H1 (cell line): ENCODE results near the gene TSC22D3. TPM values are rescaled to one million over a fixed set of nuclear protein-coding genes. Genes with fewer than 3 reads are reported as not detected.

ENCODE experiments used
- CTCF ChIA-PET: fragments of 300-600 bp; sonication (Branson Sonifier 250); formaldehyde crosslinking; loops from one replicate; lab custom pipeline; 2021; ENCODE audit not compliant: partially characterized antibody; lab: Charles Lee
- POLR2A ChIA-PET: fragments of 300-600 bp; sonication (Branson Sonifier 250); formaldehyde crosslinking; loops from one replicate; lab custom pipeline; 2021; ENCODE audit warnings: inconsistent platforms; ENCODE audit not compliant: partially characterized antibody; lab: Charles Lee
- DNase-seq, 2 experiments: peaks; one replicate each; pipeline versions ENCODE4 v3.0.0 to v3.0.0-alpha.2; 2010 to 2022; ENCODE audit warnings: low spot score in 2 of 2, low read depth in 1 of 2, mixed read lengths in 1 of 2
- FAIRE-seq: peaks from 2 replicates; lab custom pipeline; 2011; peaks lifted over from hg19 to GRCh38; lab: Jason Lieb, UNC
- H2AFZ ChIP-seq: 2 replicates; pipeline ENCODE4 v1.8.1; 2012; ENCODE audit warnings: low read length, inconsistent platforms
- H2AK5ac ChIP-seq: 2 replicates; pipeline ENCODE4 v1.6.1; 2013; ENCODE audit warnings: low read depth, low read length
- H2BK120ac ChIP-seq: replicated peaks from 2 replicates; pipeline ENCODE3; 2013; ENCODE audit warnings: low read depth, low read length, inconsistent platforms
- H2BK12ac ChIP-seq: 2 replicates; pipeline ENCODE4 v1.6.1; 2013; ENCODE audit warnings: low read depth, low read length
- H2BK15ac ChIP-seq: 2 replicates; pipeline ENCODE4 v1.6.1; 2013; ENCODE audit warnings: low read length
- H2BK20ac ChIP-seq: 2 replicates; pipeline ENCODE4 v1.6.1; 2013; ENCODE audit warnings: low read length
- H2BK5ac ChIP-seq: 2 replicates; pipeline ENCODE4 v1.6.1; 2013; ENCODE audit warnings: low read depth, low read length
- H3K14ac ChIP-seq: 2 replicates; pipeline ENCODE4 v1.6.1; 2013; ENCODE audit warnings: inconsistent platforms; ENCODE audit not compliant: insufficient read length
- H3K18ac ChIP-seq: 2 replicates; pipeline ENCODE4 v1.6.1; 2013; ENCODE audit warnings: low read length; ENCODE audit errors: extremely low read depth
- H3K23ac ChIP-seq: 2 replicates; pipeline ENCODE4 v1.6.1; 2013; ENCODE audit warnings: inconsistent platforms; ENCODE audit not compliant: insufficient read length
- H3K23me2 ChIP-seq: 2 replicates; pipeline ENCODE4 v1.6.1; 2013; ENCODE audit warnings: low read depth, low read length
- H3K27ac ChIP-seq: 2 replicates; pipeline ENCODE4 v1.6.1; 2011; ENCODE audit warnings: low read depth, low read length, inconsistent platforms
- H3K27me3 ChIP-seq, 4 experiments: replicated peaks in 1 of 4; 1 replicate in 1 of 4; 2 replicates in 3 of 4; pipeline versions ENCODE4 v1.6.1 to v1.8.1; 2011 to 2013; ENCODE audit warnings: low read length in 3 of 4, mild to moderate bottlenecking in 3 of 4, inconsistent platforms in 2 of 4, mixed read lengths in 2 of 4, moderate library complexity in 1 of 4; ENCODE audit not compliant: control insufficient read depth in 3 of 4, insufficient read depth in 3 of 4; ENCODE audit errors: extremely low read depth in 1 of 4
- H3K36me3 ChIP-seq, 4 experiments: 2 replicates each; pipeline versions ENCODE4 v1.6.1 to v1.8.1; 2011 to 2013; ENCODE audit warnings: mild to moderate bottlenecking in 4 of 4, low read length in 3 of 4, moderate library complexity in 2 of 4, control low read depth in 1 of 4, inconsistent platforms in 1 of 4; ENCODE audit not compliant: insufficient read depth in 4 of 4, control insufficient read depth in 2 of 4
- H3K4ac ChIP-seq: replicated peaks from 2 replicates; pipeline ENCODE3; 2013; ENCODE audit warnings: low read length, low read depth, mixed read lengths, inconsistent platforms; ENCODE audit not compliant: insufficient read length
- H3K4me1 ChIP-seq, 4 experiments: replicated peaks in 1 of 4; 1 replicate in 1 of 4; 2 replicates in 3 of 4; pipeline versions ENCODE4 v1.6.1 to v1.8.1; 2011 to 2013; ENCODE audit warnings: low read length in 3 of 4, inconsistent platforms in 2 of 4, mixed read lengths in 1 of 4; ENCODE audit not compliant: insufficient read depth in 4 of 4, control insufficient read depth in 3 of 4
- H3K4me2 ChIP-seq, 2 experiments: 2 replicates each; pipeline versions ENCODE4 v1.6.1 to v1.8.1; 2011 to 2013; ENCODE audit warnings: low read depth in 2 of 2, low read length in 2 of 2, control low read depth in 1 of 2, inconsistent platforms in 1 of 2, mild to moderate bottlenecking in 1 of 2; ENCODE audit not compliant: insufficient read depth in 1 of 2
- H3K4me3 ChIP-seq, 4 experiments: fragments of 200-600, 300-600 bp in 1 of 4; sonication (generic), shearing (Covaris generic), sonication (Bioruptor Twin) in 1 of 4; 2 replicates each; pipeline versions ENCODE4 v1.5.1 to v1.8.1; 2011 to 2016; ENCODE audit warnings: low read length in 4 of 4, low read depth in 3 of 4, control low read depth in 2 of 4, inconsistent platforms in 2 of 4, mild to moderate bottlenecking in 2 of 4, mixed read lengths in 1 of 4, moderate library complexity in 1 of 4; ENCODE audit not compliant: insufficient read depth in 2 of 4; ENCODE audit errors: extremely low read depth in 1 of 4
- H3K56ac ChIP-seq: replicated peaks from 2 replicates; pipeline ENCODE3; 2013; ENCODE audit warnings: low read depth, mild to moderate bottlenecking, mixed read lengths, low read length, inconsistent platforms; ENCODE audit not compliant: insufficient read length
- H3K79me1 ChIP-seq: 2 replicates; pipeline ENCODE4 v1.6.1; 2013; ENCODE audit warnings: low read depth, low read length, control low read depth
- H3K79me2 ChIP-seq, 2 experiments: 2 replicates each; pipeline versions ENCODE4 v1.6.1 to v1.8.1; 2012 to 2013; ENCODE audit warnings: low read length in 2 of 2, mild to moderate bottlenecking in 2 of 2, inconsistent platforms in 1 of 2; ENCODE audit not compliant: insufficient read depth in 2 of 2, control insufficient read depth in 1 of 2
- H3K9ac ChIP-seq, 4 experiments: replicated peaks in 1 of 4; 1 replicate in 1 of 4; 2 replicates in 3 of 4; pipeline versions ENCODE4 v1.6.1 to v1.8.1; 2011 to 2013; ENCODE audit warnings: low read depth in 3 of 4, low read length in 3 of 4, control low read depth in 2 of 4, mild to moderate bottlenecking in 2 of 4, moderate library complexity in 2 of 4, inconsistent platforms in 1 of 4; ENCODE audit errors: extremely low read depth in 1 of 4
- H3K9me3 ChIP-seq, 2 experiments: 2 replicates each; pipeline versions ENCODE4 v1.6.1 to v1.8.1; 2012 to 2013; ENCODE audit warnings: mild to moderate bottlenecking in 2 of 2, moderate library complexity in 2 of 2, control low read depth in 1 of 2, inconsistent platforms in 1 of 2, low read depth in 1 of 2, low read length in 1 of 2, mixed read lengths in 1 of 2; ENCODE audit not compliant: insufficient read depth in 2 of 2
- H4K20me1 ChIP-seq, 2 experiments: replicated peaks in 1 of 2; 2 replicates each; pipeline versions ENCODE3 to v1.8.1; 2011 to 2013; ENCODE audit warnings: inconsistent platforms in 2 of 2, low read length in 2 of 2, mild to moderate bottlenecking in 1 of 2; ENCODE audit not compliant: insufficient read depth in 2 of 2, control insufficient read depth in 1 of 2
- H4K5ac ChIP-seq: 2 replicates; pipeline ENCODE4 v1.6.1; 2013; ENCODE audit warnings: low read length, low read depth, mixed read lengths, inconsistent platforms; ENCODE audit not compliant: insufficient read length
- H4K8ac ChIP-seq: 2 replicates; pipeline ENCODE4 v1.8.0; 2013; ENCODE audit warnings: mild to moderate bottlenecking, moderate library complexity, low read length, inconsistent platforms; ENCODE audit not compliant: insufficient read depth; ENCODE audit errors: extremely low read depth
- H4K91ac ChIP-seq: replicated peaks from 2 replicates; pipeline ENCODE3; 2013; ENCODE audit warnings: low read length, mixed read lengths, inconsistent platforms; ENCODE audit not compliant: insufficient read length
- CTBP2 ChIP-seq: IDR thresholded peaks from 2 replicates; pipeline ENCODE4 v1.7.0; 2011; ENCODE audit warnings: borderline replicate concordance, mild to moderate bottlenecking, moderate library complexity, mixed read lengths, low read length; ENCODE audit not compliant: insufficient read depth, insufficient read length
- EZH2 ChIP-seq: fragments of 200-600 bp; sonication (generic); IDR thresholded peaks from 2 replicates; pipeline ENCODE4 v1.7.1; 2012; ENCODE audit warnings: low read depth, mild to moderate bottlenecking, moderate library complexity, low read length, inconsistent platforms; ENCODE audit not compliant: severe bottlenecking
- GTF2F1 ChIP-seq: IDR thresholded peaks from 2 replicates; pipeline ENCODE4 v1.6.1; 2012; ENCODE audit warnings: low read depth, low read length, improper control_type of control experiment, borderline replicate concordance
- HDAC6 ChIP-seq: IDR thresholded peaks from one replicate; pipeline ENCODE4 v1.7.1; 2012; ENCODE audit warnings: low read depth, mild to moderate bottlenecking, inconsistent platforms, low read length, moderate library complexity
- JUN ChIP-seq: IDR thresholded peaks from 2 replicates; pipeline ENCODE4 v1.6.1; 2011; ENCODE audit warnings: low read depth, mild to moderate bottlenecking, improper control_type of control experiment, low read length
- MAFK ChIP-seq: IDR thresholded peaks from 2 replicates; pipeline ENCODE4 v1.6.1; 2012; ENCODE audit warnings: low read depth, mild to moderate bottlenecking, improper control_type of control experiment, low read length
- POLR2AphosphoS5 ChIP-seq: IDR thresholded peaks from 2 replicates; pipeline ENCODE4 v1.6.1; 2011; ENCODE audit warnings: low read depth, low read length
- POU5F1 ChIP-seq: IDR thresholded peaks from 2 replicates; pipeline ENCODE4 v1.6.1; 2011; ENCODE audit warnings: low read depth, mild to moderate bottlenecking, low read length, moderate library complexity
- SIN3A ChIP-seq, 2 experiments: IDR thresholded peaks in 1 of 2; conservative IDR thresholded peaks in 1 of 2; 2 replicates each; pipeline ENCODE4 v1.6.1; 2011 to 2012; ENCODE audit warnings: low read length in 2 of 2, improper control_type of control experiment in 1 of 2, low read depth in 1 of 2, mild to moderate bottlenecking in 1 of 2
- SUZ12 ChIP-seq: fragments of 200-600 bp; sonication (generic); IDR thresholded peaks from 2 replicates; pipeline ENCODE4 v1.6.1; 2012; ENCODE audit warnings: mild to moderate bottlenecking, inconsistent platforms, low read length, moderate library complexity, mixed read lengths
- TBP ChIP-seq: IDR thresholded peaks from 2 replicates; pipeline ENCODE4 v1.6.1; 2011; ENCODE audit warnings: low read depth, low read length, improper control_type of control experiment
- TCF12 ChIP-seq: IDR thresholded peaks from 2 replicates; pipeline ENCODE4 v1.6.1; 2011; ENCODE audit warnings: low read depth, mild to moderate bottlenecking, low read length
- WGBS, 2 experiments: shearing (Covaris generic) in 1 of 2; methylation state at CpG; one replicate each; pipeline versions ENCODE4 v1.1.6 to v1.1.7; 2013 to 2015; ENCODE audit warnings: low lambda C conversion rate in 2 of 2, mixed read lengths in 2 of 2, inconsistent platforms in 1 of 2, low coverage in 1 of 2, missing lambda C conversion rate in 1 of 2; ENCODE audit not compliant: insufficient replicate concordance in 2 of 2, insufficient coverage in 1 of 2, insufficient read length in 1 of 2; ENCODE audit errors: extremely low coverage in 1 of 2, missing lambda C conversion rate in 1 of 2; 5-methylcytosine and 5-hydroxymethylcytosine counted together
- polyA plus RNA-seq, 7 experiments: library from polyadenylated mRNA; depleted of rRNA in 3 of 7; stranded (reverse) in 5 of 7; unstranded in 2 of 7; fragments of >200 nt in 5 of 7; fragments of 200-250 nt in 2 of 7; gene quantifications; 1 replicate in 5 of 7; 2 replicates in 1 of 7; 4 replicates in 1 of 7; pipeline versions ENCODE4 v1.2.1 to v1.2.3, GENCODE V29; 2011 to 2013; ENCODE audit warnings: missing spikeins in 2 of 7, mixed read lengths in 2 of 7
- total RNA-seq: library from RNA; stranded (reverse); fragmentation: NEBNext Ultra II Directional; extraction: Animal tissue kit (Norgen Biotek cat#: 25700); gene quantifications from 2 replicates; pipeline ENCODE4 v1.2.1, GENCODE V29; 2021

TSC22D3 gene
- total and polyA plus RNA-seq, 2 of the 8 experiments (the other 6 are each of a cell fraction or from before 2014, with no cell fraction given) = 7.6 to 12.9 TPM

- no peak overlapping the region for H2BK20ac ChIP-seq
- no peak overlapping the region for H3K23ac ChIP-seq
- no peak overlapping the region for H3K27ac ChIP-seq
- no peaks in the 10 kb centered on the region for H4K20me1 ChIP-seq
- no peak overlapping the region for H3K4me3 ChIP-seq
- no peak overlapping the region for H3K4me2 ChIP-seq
- no peaks in the 10 kb centered on the region for H3K79me1 ChIP-seq
- POLR2A ChIA-PET = interaction anchor here (1.7 kb wide), 1 partner anchor 64 kb away, joined by 5 read pairs; no protein-coding TSS in a partner anchor
- no peak overlapping the region for H2AFZ ChIP-seq
- peaks cover 0 to 3% (median 0%) of the 10 kb centered on the region in 4 experiments; a peak in 4 of 7 replicates for H3K4me1 ChIP-seq
- H3K9me3 ChIP-seq = no peaks in the 10 kb centered on the region
- H4K8ac ChIP-seq = no peak overlapping the region
- no peak overlapping the region for H2AK5ac ChIP-seq
- no peak overlapping the region for H4K91ac ChIP-seq
- no peak overlapping the region for H3K56ac ChIP-seq
- H3K4ac ChIP-seq = no peak overlapping the region
- no peak overlapping the region for H2BK120ac ChIP-seq
- H2BK12ac ChIP-seq = no peak overlapping the region
- CTCF ChIA-PET = interaction anchor here (0.6 to 10.8 kb wide), 7 partner anchors 23 to 290 kb away, joined by 3 to 209 read pairs (median 3); no protein-coding TSS in a partner anchor
- peaks cover 6 to 15% (median 12%) of the 10 kb centered on the region in 4 experiments; a peak in 6 of 7 replicates for H3K27me3 ChIP-seq
- no peak overlapping the region for H3K9ac ChIP-seq
- no peaks in the 10 kb centered on the region for H3K23me2 ChIP-seq
- no peak overlapping the region for H2BK15ac ChIP-seq
- WGBS, 2 experiments = 94% methylated on average over 3 of the region's 9 CpGs; no CpG with 5 or more reads in 1 of the 2 experiments
- H4K5ac ChIP-seq = no peak overlapping the region
- no peak overlapping the region for H3K14ac ChIP-seq
- no peak for FAIRE-seq
- no peak overlapping the region for H3K18ac ChIP-seq
- TF ChIP-seq TBP (no peak), POLR2AphosphoS5 (no peak), POU5F1 (no peak), GTF2F1 (no peak), CTBP2 (no peak), MAFK (no peak), EZH2 (no peak), TCF12 (no peak), SIN3A (conservative IDR thresholded peaks at IDR 0.05 in 1 of 2, IDR thresholded peaks at IDR 0.05 in 1 of 2; ENCODE audit: low read depth in 1 of 2, low read length in 2 of 2) (no peak), SUZ12 (no peak), JUN (no peak), HDAC6 (no peak)
- H3K79me2 ChIP-seq = no peaks in the 10 kb centered on the region
- H2BK5ac ChIP-seq = no peak overlapping the region
- H3K36me3 ChIP-seq = no peaks in the 10 kb centered on the region
- no peak for DNase-seq
These were observed 4.9 kb upstream of the TSC22D3 start for GRCh38 chrX:107780525-107780924.
